ENCODE measurements around the gene FBRSL1. TPM values are rescaled to one million over a fixed set of nuclear protein-coding genes. Genes with fewer than 3 reads are reported as not detected.

FBRSL1 gene
- total RNA-seq, 3 donors from 2014 or later = 3.5 to 9.8 (median 7.2) TPM

- no peak for TF ChIP-seq POLR2AphosphoS5 (IDR thresholded peaks at IDR 0.05)
- TF ChIP-seq POLR2A (IDR thresholded peaks at IDR 0.05) = no peak
- TF ChIP-seq, protein P1, sequence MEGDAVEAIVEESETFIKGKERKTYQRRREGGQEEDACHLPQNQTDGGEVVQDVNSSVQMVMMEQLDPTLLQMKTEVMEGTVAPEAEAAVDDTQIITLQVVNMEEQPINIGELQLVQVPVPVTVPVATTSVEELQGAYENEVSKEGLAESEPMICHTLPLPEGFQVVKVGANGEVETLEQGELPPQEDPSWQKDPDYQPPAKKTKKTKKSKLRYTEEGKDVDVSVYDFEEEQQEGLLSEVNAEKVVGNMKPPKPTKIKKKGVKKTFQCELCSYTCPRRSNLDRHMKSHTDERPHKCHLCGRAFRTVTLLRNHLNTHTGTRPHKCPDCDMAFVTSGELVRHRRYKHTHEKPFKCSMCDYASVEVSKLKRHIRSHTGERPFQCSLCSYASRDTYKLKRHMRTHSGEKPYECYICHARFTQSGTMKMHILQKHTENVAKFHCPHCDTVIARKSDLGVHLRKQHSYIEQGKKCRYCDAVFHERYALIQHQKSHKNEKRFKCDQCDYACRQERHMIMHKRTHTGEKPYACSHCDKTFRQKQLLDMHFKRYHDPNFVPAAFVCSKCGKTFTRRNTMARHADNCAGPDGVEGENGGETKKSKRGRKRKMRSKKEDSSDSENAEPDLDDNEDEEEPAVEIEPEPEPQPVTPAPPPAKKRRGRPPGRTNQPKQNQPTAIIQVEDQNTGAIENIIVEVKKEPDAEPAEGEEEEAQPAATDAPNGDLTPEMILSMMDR (IDR thresholded peaks at IDR 0.05) = no peak
- intact Hi-C loops (cut with DNase I; ENCODE audit: low total_unique reads) = no loop called here
- Histone ChIP-seq H3K4me3 (no peak overlapping the region), H3K9me3 (peaks cover 0 to 3% of the 10 kb centered on the region in 2 donors), H3K36me3 (no peaks in the 10 kb centered on the region), H3K27me3 (peaks cover 6 to 10% of the 10 kb centered on the region in 2 donors), H3K27ac (no peak overlapping the region), H3K4me1 (no peaks in the 10 kb centered on the region)
- DNase-seq (ENCODE audit: low spot score in 2 of 2) = no peak
Observed at GRCh38 chr12:132456944-132457495, 32.9 kb upstream of the FBRSL1 start.

GRCh38 chr12:132458441-132458840 is 31.5 kb upstream of the FBRSL1 start:
- Histone ChIP-seq H3K36me3 (no peaks in the 10 kb centered on the region), H3K9me3 (peaks cover 0 to 3% of the 10 kb centered on the region in 2 donors), H3K27me3 (peaks cover 4 to 5% of the 10 kb centered on the region in 2 donors), H3K4me1 (no peaks in the 10 kb centered on the region), H3K27ac (no peak overlapping the region), H3K4me3 (no peak overlapping the region)
- DNase-seq (ENCODE audit: low spot score in 2 of 2) = no peak
- TF ChIP-seq, protein P1 (IDR thresholded peaks at IDR 0.05) = no peak
- TF ChIP-seq POLR2AphosphoS5 (IDR thresholded peaks at IDR 0.05) = no peak
- no peak for TF ChIP-seq POLR2A (IDR thresholded peaks at IDR 0.05)
- intact Hi-C loops (cut with DNase I; ENCODE audit: low total_unique reads) = no loop called here

- TF ChIP-seq, protein P1 (IDR thresholded peaks at IDR 0.05) = no peak
- TF ChIP-seq POLR2AphosphoS5 (IDR thresholded peaks at IDR 0.05) = no peak
- no peak for TF ChIP-seq POLR2A (IDR thresholded peaks at IDR 0.05)
- intact Hi-C loops (cut with DNase I; ENCODE audit: low total_unique reads) = no loop called here
- H3K4me1 ChIP-seq = no peaks in the 10 kb centered on the region
- H3K4me3 ChIP-seq = peak overlapping the region in 1 of 3 donors; percentile 28
- H3K27me3 ChIP-seq = no peaks in the 10 kb centered on the region
- H3K27ac ChIP-seq = no peak overlapping the region
- DNase-seq (ENCODE audit: low spot score in 2 of 2) = no peak
- H3K9me3 ChIP-seq = peaks cover 0 to 3% of the 10 kb centered on the region in 2 donors
- no peaks in the 10 kb centered on the region for H3K36me3 ChIP-seq
Observed at GRCh38 chr12:132458846-132459641, 30.9 kb upstream of the FBRSL1 start.

- Histone ChIP-seq H3K36me3 (no peaks in the 10 kb centered on the region), H3K27me3 (no peaks in the 10 kb centered on the region), H3K27ac (no peak overlapping the region), H3K4me1 (no peaks in the 10 kb centered on the region), H3K9me3 (peaks cover 0 to 3% of the 10 kb centered on the region in 2 donors), H3K4me3 (no peak overlapping the region)
- TF ChIP-seq POLR2AphosphoS5 (IDR thresholded peaks at IDR 0.05) (no peak), POLR2A (IDR thresholded peaks at IDR 0.05) (no peak)
- TF ChIP-seq, protein P1 (IDR thresholded peaks at IDR 0.05) = no peak
- intact Hi-C loops (cut with DNase I; ENCODE audit: low total_unique reads) = no loop called here
- DNase-seq (ENCODE audit: low spot score in 2 of 2) = no peak
Observed at GRCh38 chr12:132460571-132460970, 29.4 kb upstream of the FBRSL1 start.

DNA sequence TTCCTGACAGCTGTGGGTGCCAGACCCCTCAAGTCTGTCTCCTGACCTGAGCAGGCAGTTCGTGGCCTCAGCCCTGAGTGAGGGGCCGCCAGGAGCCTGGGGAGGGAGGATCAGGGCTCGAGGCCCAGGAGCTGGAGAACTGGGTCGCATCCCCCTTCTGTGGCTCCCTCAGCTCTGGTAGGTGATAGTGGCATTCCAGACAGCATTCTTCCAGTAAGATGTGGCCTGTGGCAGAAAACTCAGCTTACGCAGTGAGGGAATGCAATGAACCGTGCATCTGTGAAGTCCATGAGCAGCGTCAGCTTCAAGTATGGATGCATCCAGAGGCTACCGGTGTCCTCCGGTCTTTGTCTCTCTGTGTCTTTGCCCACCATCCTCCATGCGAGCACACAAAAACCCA is 28.4 kb upstream of the FBRSL1 start:
- no peak overlapping the region for H3K27ac ChIP-seq
- no peaks in the 10 kb centered on the region for H3K4me1 ChIP-seq
- no peaks in the 10 kb centered on the region for H3K36me3 ChIP-seq
- DNase-seq (ENCODE audit: low spot score in 2 of 2) = no peak
- TF ChIP-seq, protein P1 (IDR thresholded peaks at IDR 0.05) = no peak
- TF ChIP-seq POLR2A (IDR thresholded peaks at IDR 0.05) (no peak), POLR2AphosphoS5 (IDR thresholded peaks at IDR 0.05) (no peak)
- no peak overlapping the region for H3K4me3 ChIP-seq
- intact Hi-C loops (cut with DNase I; ENCODE audit: low total_unique reads) = no loop called here
- H3K27me3 ChIP-seq = peaks cover 0 to 3% of the 10 kb centered on the region in 2 donors
- H3K9me3 ChIP-seq = peaks cover 0 to 3% of the 10 kb centered on the region in 2 donors

Data from breast epithelium (tissue), 4 donors.